ENCODE measurements around the gene EPB41.
"Not testable (repeated sequence)": the region's sequence is repeated elsewhere in the genome, so short reads cannot be mapped to it uniquely, and the experiment has no call there.

Gene EPB41

DNA sequence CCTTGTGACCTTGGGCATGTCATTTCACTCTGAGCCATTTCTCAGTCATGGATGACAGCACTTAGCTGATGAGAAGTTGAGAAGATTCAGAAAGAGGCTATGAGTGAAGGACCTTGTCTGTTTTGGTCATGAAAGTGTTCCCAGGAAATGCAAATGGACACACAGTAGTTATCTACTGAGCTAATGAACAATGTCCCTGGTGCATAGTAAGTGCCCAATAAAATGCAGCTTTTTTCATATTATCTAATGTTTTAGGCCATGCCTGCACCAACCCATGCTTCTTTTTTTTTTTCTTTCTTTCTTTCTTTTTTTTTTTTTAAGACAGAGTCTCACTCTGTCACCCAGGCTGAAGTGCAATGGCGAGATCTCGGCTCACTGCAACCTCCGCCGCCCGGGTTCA is 44.4 kb upstream of the EPB41 start:
- Histone ChIP-seq H3K4me1 (ENCODE audit: control insufficient read depth, insufficient read depth, low read length) (no peaks in the 10 kb centered on the region), H3K9me3 (ENCODE audit: control insufficient read depth, insufficient read depth, low read depth, low read length) (no peaks in the 10 kb centered on the region), H3K4me3 (ENCODE audit: low read depth, low read length) (no peak overlapping the region), H3K27ac (ENCODE audit: extremely low read depth, low read depth, low read length) (no peak overlapping the region), H3K36me3 (ENCODE audit: control insufficient read depth in 2 of 2, insufficient read depth in 1 of 2, low read length in 2 of 2) (no peaks in the 10 kb centered on the region)
- TF ChIP-seq RBAK (tag by site-specific recombination; IDR thresholded peaks at IDR 0.05) (no peak), ZNF114 (tag by site-specific recombination; IDR thresholded peaks at IDR 0.05) (no peak), ZNF561 (tag by site-specific recombination; IDR thresholded peaks at IDR 0.05; ENCODE audit: borderline replicate concordance) (no peak), ZNF223 (tag by site-specific recombination; IDR thresholded peaks at IDR 0.05) (no peak), EGR2 (tag by site-specific recombination; IDR thresholded peaks at IDR 0.05; ENCODE audit: low read depth) (no peak), ZBTB7A (tag by site-specific recombination; IDR thresholded peaks at IDR 0.05; ENCODE audit: low read depth) (no peak), ZNF664 (tag by site-specific recombination; IDR thresholded peaks at IDR 0.05) (peak; percentile 94)
- TF ChIP-seq, protein P1, sequence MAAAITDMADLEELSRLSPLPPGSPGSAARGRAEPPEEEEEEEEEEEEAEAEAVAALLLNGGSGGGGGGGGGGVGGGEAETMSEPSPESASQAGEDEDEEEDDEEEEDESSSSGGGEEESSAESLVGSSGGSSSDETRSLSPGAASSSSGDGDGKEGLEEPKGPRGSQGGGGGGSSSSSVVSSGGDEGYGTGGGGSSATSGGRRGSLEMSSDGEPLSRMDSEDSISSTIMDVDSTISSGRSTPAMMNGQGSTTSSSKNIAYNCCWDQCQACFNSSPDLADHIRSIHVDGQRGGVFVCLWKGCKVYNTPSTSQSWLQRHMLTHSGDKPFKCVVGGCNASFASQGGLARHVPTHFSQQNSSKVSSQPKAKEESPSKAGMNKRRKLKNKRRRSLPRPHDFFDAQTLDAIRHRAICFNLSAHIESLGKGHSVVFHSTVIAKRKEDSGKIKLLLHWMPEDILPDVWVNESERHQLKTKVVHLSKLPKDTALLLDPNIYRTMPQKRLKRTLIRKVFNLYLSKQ (tag by site-specific recombination; IDR thresholded peaks at IDR 0.05; ENCODE audit: borderline replicate concordance) = no peak
- TF ChIP-seq, protein P2, sequence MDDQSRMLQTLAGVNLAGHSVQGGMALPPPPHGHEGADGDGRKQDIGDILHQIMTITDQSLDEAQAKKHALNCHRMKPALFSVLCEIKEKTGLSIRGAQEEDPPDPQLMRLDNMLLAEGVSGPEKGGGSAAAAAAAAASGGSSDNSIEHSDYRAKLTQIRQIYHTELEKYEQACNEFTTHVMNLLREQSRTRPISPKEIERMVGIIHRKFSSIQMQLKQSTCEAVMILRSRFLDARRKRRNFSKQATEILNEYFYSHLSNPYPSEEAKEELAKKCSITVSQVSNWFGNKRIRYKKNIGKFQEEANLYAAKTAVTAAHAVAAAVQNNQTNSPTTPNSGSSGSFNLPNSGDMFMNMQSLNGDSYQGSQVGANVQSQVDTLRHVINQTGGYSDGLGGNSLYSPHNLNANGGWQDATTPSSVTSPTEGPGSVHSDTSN (CRISPR knock-in tag; IDR thresholded peaks at IDR 0.05) = no peak
- ChIA-PET CTCF (interaction anchor here (0.6 to 2.9 kb wide), 4 partner anchors 33 to 217 kb away, joined by 3 to 10 read pairs (median 3); no protein-coding TSS in a partner anchor), POLR2A (no interaction called here)

DNA sequence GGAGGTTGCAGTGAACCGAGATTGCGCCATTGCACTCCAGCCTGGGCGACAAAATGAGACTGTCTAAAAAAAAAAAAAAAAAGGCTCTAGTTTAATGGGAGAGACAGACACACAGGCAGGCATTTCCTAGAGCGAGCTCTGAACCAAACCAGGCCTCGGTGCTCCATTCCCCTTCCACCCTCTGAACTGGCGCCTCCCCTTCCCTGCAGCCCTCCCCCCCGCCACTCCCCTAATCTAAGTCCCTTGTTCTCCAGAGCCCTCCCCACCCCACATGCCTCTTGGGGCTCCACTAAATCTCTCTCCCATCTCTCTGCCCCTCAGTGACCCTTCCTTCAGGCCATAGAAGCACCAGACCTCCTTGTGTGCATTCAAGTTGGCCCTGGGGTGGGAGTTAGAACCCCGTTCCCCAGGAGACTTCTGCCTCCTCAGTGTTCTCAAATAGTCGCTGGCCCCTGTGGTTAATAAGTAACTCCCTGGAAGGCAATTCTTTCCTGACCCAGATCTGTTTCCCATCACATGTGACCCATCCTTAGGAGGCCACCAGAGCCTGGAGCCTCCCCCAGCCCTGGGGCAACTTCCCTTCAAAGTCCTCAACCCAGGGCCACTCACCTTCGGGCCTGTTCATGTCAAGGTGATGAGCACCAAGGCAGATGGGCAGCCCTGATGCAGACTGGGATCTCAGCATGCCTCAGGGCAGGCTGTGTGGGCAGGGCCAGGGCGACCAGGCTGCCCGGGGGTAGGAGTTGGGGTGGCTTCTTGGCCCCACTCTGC is 42.6 kb upstream of the EPB41 start:
- Histone ChIP-seq H3K4me1 (ENCODE audit: control insufficient read depth, insufficient read depth, low read length) (no peaks in the 10 kb centered on the region), H3K9me3 (ENCODE audit: control insufficient read depth, insufficient read depth, low read depth, low read length) (no peaks in the 10 kb centered on the region), H3K36me3 (ENCODE audit: control insufficient read depth in 2 of 2, insufficient read depth in 1 of 2, low read length in 2 of 2) (no peaks in the 10 kb centered on the region), H3K27ac (ENCODE audit: extremely low read depth, low read depth, low read length) (no peak overlapping the region), H3K4me3 (ENCODE audit: low read depth, low read length) (no peak overlapping the region)
- POLR2A ChIA-PET = no interaction called here
- CTCF ChIA-PET = interaction anchor here (0.8 kb wide), 1 partner anchor 87 kb away, joined by 3 read pairs; no protein-coding TSS in a partner anchor
- peak; percentile 40; the same call in 1 of the 2 replicates for TF ChIP-seq ZNF585B (tag by site-specific recombination; IDR thresholded peaks at IDR 0.05)
- TF ChIP-seq ZIC2 (tag by site-specific recombination; IDR thresholded peaks at IDR 0.05) = peak; percentile 27
- TF ChIP-seq GLIS1 (tag by site-specific recombination; IDR thresholded peaks at IDR 0.05) = 0 out of 2 replicates have a peak, but pooled peaks have one; percentile 31
- TF ChIP-seq ZSCAN30 (tag by site-specific recombination; IDR thresholded peaks at IDR 0.05) = no peak

DNA sequence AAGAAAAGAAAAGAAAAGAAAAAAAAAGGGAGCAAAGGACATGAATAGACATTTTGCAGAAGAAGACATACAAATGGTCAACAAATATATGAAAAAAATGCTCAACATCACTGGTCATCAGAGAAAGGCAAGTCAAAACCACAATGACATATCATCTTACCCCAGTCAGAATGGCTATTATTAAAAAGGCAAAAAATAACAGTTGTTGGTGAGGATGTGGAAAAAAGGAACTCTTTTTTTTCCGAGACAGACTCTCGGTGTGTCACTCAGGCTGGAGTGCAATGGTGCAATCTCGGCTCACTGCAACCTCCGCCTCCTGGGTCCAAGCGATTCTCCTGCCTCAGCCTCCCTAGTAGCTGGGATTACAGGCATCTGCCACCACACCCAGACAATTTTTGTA is 39.2 kb upstream of the EPB41 start:
- H3K4me3 ChIP-seq (ENCODE audit: low read depth, low read length); H3K27ac ChIP-seq (ENCODE audit: extremely low read depth, low read depth, low read length); H3K4me1 ChIP-seq (ENCODE audit: control insufficient read depth, insufficient read depth, low read length); H3K36me3 ChIP-seq (ENCODE audit: control insufficient read depth in 2 of 2, insufficient read depth in 1 of 2, low read length in 2 of 2); H3K9me3 ChIP-seq (ENCODE audit: control insufficient read depth, insufficient read depth, low read depth, low read length): not testable (repeated sequence)
- CTCF ChIA-PET = interaction anchor here (0.6 to 6.4 kb wide), 8 partner anchors 24 to 730 kb away, joined by 3 to 167 read pairs (median 4); no protein-coding TSS in a partner anchor
- POLR2A ChIA-PET = interaction anchor here (0.7 kb wide), 1 partner anchor 92 kb away, joined by 7 read pairs; no protein-coding TSS in a partner anchor

DNA sequence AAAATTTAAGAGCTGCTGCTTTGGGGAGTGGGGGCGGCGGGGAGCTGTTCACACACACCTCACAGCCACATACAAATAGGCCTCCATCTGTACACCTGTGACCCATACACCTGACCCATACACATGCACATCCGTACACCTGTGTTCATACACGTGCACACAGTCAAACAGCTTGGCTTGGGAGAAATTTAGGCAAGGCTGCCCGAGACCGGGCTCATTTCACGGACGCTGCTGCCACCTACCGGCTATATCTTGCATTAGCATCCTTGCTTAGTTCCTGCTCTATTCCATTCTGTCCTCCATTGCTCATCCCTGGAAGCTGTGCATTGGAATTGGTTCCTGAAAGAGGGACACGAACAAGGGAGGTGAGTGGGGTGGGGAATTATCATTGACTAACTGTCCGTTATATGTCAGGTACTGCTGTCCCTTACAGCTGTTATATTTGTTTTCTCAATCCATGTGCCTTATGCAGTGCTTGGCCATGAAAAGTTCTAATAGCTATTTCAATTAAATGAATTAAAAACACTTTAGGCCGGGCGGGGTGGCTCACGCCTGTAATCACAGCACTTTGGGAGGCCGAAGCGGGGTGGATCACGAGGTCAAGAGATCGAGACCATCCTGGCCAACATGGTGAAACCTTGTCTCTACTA is 37.1 kb upstream of the EPB41 start:
- Histone ChIP-seq H3K9me3 (ENCODE audit: control insufficient read depth, insufficient read depth, low read depth, low read length) (no peaks in the 10 kb centered on the region), H3K4me1 (ENCODE audit: control insufficient read depth, insufficient read depth, low read length) (no peaks in the 10 kb centered on the region), H3K36me3 (ENCODE audit: control insufficient read depth in 2 of 2, insufficient read depth in 1 of 2, low read length in 2 of 2) (no peaks in the 10 kb centered on the region), H3K4me3 (ENCODE audit: low read depth, low read length) (no peak overlapping the region), H3K27ac (ENCODE audit: extremely low read depth, low read depth, low read length) (no peak overlapping the region)
- ChIA-PET POLR2A (interaction anchor here (0.5 to 2.8 kb wide), 11 partner anchors 65 to 629 kb away, joined by 3 to 23 read pairs (median 4); partner anchors contain the start of genes OPRD1, RNU11 and TAF12), CTCF (interaction anchor here (0.5 to 10.3 kb wide), 74 partner anchors 10 to 1830 kb away, joined by 3 to 348 read pairs (median 4); partner anchors contain the start of genes GMEB1, RNU11, SRSF4 and TAF12)
- TF ChIP-seq, protein P3, sequence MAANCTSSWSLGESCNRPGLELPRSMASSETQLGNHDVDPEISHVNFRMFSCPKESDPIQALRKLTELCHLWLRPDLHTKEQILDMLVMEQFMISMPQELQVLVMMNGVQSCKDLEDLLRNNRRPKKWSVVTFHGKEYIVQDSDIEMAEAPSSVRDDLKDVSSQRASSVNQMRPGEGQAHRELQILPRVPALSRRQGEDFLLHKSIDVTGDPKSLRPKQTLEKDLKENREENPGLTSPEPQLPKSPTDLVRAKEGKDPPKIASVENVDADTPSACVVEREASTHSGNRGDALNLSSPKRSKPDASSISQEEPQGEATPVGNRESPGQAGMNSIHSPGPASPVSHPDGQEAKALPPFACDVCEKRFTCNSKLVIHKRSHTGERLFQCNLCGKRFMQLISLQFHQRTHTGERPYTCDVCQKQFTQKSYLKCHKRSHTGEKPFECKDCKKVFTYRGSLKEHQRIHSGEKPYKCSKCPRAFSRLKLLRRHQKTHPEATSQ (tag by site-specific recombination; IDR thresholded peaks at IDR 0.05) = no peak
- TF ChIP-seq IKZF3 (tag by site-specific recombination; IDR thresholded peaks at IDR 0.05) = peak; percentile 93
- TF ChIP-seq, protein P4, sequence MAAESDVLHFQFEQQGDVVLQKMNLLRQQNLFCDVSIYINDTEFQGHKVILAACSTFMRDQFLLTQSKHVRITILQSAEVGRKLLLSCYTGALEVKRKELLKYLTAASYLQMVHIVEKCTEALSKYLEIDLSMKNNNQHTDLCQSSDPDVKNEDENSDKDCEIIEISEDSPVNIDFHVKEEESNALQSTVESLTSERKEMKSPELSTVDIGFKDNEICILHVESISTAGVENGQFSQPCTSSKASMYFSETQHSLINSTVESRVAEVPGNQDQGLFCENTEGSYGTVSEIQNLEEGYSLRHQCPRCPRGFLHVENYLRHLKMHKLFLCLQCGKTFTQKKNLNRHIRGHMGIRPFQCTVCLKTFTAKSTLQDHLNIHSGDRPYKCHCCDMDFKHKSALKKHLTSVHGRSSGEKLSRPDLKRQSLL (tag by site-specific recombination; IDR thresholded peaks at IDR 0.05) = no peak
- TF ChIP-seq TRIM28 (IDR thresholded peaks at IDR 0.05; ENCODE audit: borderline replicate concordance, low read length) = peak; percentile 70; the same call in 1 of the 2 replicates
- no peak for TF ChIP-seq ZNF423 (tag by site-specific recombination; IDR thresholded peaks at IDR 0.05)
- TF ChIP-seq ZNF791 (tag by site-specific recombination; IDR thresholded peaks at IDR 0.05) = no peak
